HG02884 (cell line): Measurements from ENCODE around the gene RUBCNL.
"Not testable (repeated sequence)": the region's sequence is repeated elsewhere in the genome, so short reads cannot be mapped to it uniquely, and the experiment has no call there.

Source experiments
- ATAC-seq: cut with Tn5 transposase; IDR thresholded peaks from one replicate; pipeline ENCODE4 v1.9.1; 2021; ENCODE audit warnings: mild to moderate bottlenecking, moderate library complexity; ENCODE audit not compliant: unreplicated experiment

The RUBCNL gene

GRCh38 chr13:46387064-46387851 is at the start of gene RUBCNL:
TSS of gene RUBCNL (minus strand) at chr13:46387252. CDS start at chr13:46372475, 14,777 bp downstream.
- peak; percentile 36 for ATAC-seq

GRCh38 chr13:46429558-46429957 is 42.5 kb upstream of the RUBCNL start:
- ATAC-seq, result not testable (repeated sequence)

GRCh38 chr13:46405457-46405856 is 18.4 kb upstream of the RUBCNL start:
- no peak for ATAC-seq

- ATAC-seq, result no peak
These were observed 17.7 kb upstream of the RUBCNL start for GRCh38 chr13:46404733-46405100.

- ATAC-seq, result no peak
These were observed 17.0 kb upstream of the RUBCNL start for GRCh38 chr13:46403851-46404732.

- ATAC-seq, result no peak
These were observed 15.1 kb upstream of the RUBCNL start for GRCh38 chr13:46402178-46402577.

GRCh38 chr13:46401432-46401831 is 14.4 kb upstream of the RUBCNL start:
- peak; percentile 56 for ATAC-seq

- ATAC-seq, result no peak
These were observed 9.3 kb upstream of the RUBCNL start for GRCh38 chr13:46396341-46396740.

- peak; percentile 64 for ATAC-seq
These were observed 5.9 kb upstream of the RUBCNL start for GRCh38 chr13:46392967-46393366.

GRCh38 chr13:46389457-46390451 is 2.7 kb upstream of the RUBCNL start:
- ATAC-seq, result peak; percentile 42

- ATAC-seq, result no peak
These were observed 1.8 kb upstream of the RUBCNL start for GRCh38 chr13:46388846-46389245.

GRCh38 chr13:46388308-46388707 is 1.3 kb upstream of the RUBCNL start:
- ATAC-seq, result no peak

GRCh38 chr13:46386392-46387063 is 524 bp downstream of the RUBCNL start:
- no peak for ATAC-seq

- no peak for ATAC-seq
These were observed 1.1 kb downstream of the RUBCNL start for GRCh38 chr13:46385946-46386345.

- no peak for ATAC-seq
These were observed 3.7 kb downstream of the RUBCNL start for GRCh38 chr13:46383383-46383782.

GRCh38 chr13:46382224-46382623 is 4.8 kb downstream of the RUBCNL start:
- peak; percentile 27 for ATAC-seq

- ATAC-seq, result peak; percentile 23
These were observed 6.8 kb downstream of the RUBCNL start for GRCh38 chr13:46380242-46380641.

- ATAC-seq, result no peak
These were observed 7.4 kb downstream of the RUBCNL start for GRCh38 chr13:46379611-46380010.

- ATAC-seq, result no peak
These were observed 8.6 kb downstream of the RUBCNL start for GRCh38 chr13:46378411-46378810.

- ATAC-seq, result no peak
These were observed 9.5 kb downstream of the RUBCNL start for GRCh38 chr13:46377554-46377953.
